Measurements from ENCODE around the gene TMEM209. TPM values are rescaled to one million over a fixed set of nuclear protein-coding genes. Genes with fewer than 3 reads are reported as not detected.
"Not testable (repeated sequence)": the region's sequence is repeated elsewhere in the genome, so short reads cannot be mapped to it uniquely, and the experiment has no call there.

TMEM209 gene
- 10 to 100 TPM in 3 of 4 donors, 1 to 10 TPM in 1; 8.7 to 15.0 (median 12.6) TPM for total RNA-seq

DNA sequence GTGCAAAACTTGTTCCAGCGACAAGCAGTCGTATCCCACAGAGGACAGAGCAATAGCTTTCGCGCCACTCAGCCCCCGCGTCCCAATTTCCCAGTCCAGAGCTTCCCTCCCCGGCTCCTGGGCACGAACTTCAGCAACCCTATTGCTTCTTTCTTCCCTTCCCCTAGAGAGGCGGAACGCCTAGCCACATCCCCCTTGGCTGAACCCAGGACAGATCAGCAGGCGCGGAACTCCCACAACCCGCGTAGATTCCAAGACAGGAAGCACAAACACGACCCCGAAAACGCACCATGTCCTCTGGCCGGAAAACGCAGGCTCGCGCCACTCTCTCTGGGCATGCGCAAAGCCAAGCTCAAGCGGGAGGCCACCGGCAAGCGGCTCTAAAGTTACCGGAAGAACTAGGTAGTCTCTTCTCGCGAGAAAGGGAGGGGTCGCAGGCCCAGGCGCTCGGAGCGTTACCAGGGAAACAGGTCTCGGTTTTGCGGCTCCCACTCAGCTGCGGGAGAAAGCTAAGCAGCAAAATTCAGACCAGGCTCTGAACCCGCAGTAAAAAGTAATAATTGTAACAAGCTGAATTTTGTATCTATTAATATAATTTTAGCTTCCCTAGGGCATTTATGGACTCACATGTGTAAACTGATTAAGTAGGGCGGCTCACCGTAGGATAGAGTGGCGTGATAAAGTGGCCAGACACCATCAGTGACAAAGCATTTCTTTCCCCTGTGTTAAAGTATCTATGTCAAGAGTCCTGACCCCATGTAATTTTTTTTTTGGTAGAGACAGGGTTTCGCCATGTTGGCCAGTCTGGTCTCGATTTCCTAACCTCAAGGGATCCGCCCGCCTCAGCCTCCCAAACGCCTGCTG is at the start of gene TMEM209:
Gene TMEM209, minus strand, starts transcription at position 323 of the 864 bp plus-strand sequence. Its CDS starts 31 bp downstream, at position 292.
- 9% methylated on average over 40 of the region's 44 CpGs for WGBS
- peaks cover 6% of the 10 kb centered on the region for H3K4me1 ChIP-seq
- peak in 2 of 3 donors; percentile 52 to 68 for TF ChIP-seq POLR2AphosphoS5 (IDR thresholded peaks at IDR 0.05)
- TF ChIP-seq, protein P1, sequence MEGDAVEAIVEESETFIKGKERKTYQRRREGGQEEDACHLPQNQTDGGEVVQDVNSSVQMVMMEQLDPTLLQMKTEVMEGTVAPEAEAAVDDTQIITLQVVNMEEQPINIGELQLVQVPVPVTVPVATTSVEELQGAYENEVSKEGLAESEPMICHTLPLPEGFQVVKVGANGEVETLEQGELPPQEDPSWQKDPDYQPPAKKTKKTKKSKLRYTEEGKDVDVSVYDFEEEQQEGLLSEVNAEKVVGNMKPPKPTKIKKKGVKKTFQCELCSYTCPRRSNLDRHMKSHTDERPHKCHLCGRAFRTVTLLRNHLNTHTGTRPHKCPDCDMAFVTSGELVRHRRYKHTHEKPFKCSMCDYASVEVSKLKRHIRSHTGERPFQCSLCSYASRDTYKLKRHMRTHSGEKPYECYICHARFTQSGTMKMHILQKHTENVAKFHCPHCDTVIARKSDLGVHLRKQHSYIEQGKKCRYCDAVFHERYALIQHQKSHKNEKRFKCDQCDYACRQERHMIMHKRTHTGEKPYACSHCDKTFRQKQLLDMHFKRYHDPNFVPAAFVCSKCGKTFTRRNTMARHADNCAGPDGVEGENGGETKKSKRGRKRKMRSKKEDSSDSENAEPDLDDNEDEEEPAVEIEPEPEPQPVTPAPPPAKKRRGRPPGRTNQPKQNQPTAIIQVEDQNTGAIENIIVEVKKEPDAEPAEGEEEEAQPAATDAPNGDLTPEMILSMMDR (IDR thresholded peaks at IDR 0.05) = no peak
- TF ChIP-seq EP300 (IDR thresholded peaks at IDR 0.05) = no peak
- TF ChIP-seq POLR2A (IDR thresholded peaks at IDR 0.05) = peak; percentile 13 to 76

DNA sequence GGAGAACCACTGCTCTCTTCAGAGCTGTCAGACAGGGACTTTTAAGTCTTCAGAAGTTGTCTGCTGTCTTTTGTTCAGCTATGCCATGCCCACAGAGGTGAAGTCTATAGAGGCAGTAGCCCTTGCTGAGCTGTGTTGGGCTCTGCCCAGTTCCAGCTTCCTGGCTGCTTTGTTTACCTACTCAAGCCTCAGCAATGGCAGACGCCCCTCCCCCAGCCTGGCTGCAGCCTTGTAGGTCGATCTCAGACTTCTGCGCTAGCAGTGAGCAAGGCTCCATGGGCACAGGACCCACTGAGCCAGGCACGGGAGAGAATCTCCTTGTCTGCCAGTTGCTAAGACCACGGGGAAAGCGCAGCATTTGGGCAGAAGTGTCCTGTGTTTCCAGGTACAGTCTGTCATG is 49.3 kb upstream of the TMEM209 start:
- Histone ChIP-seq H3K4me3 (no peak overlapping the region), H3K36me3 (no peaks in the 10 kb centered on the region), H3K9me3 (peaks cover 14% of the 10 kb centered on the region), H3K4me1 (no peaks in the 10 kb centered on the region), H3K27ac (no peak overlapping the region), H3K27me3 (no peaks in the 10 kb centered on the region)
- DNase-seq (ENCODE audit: low spot score in 2 of 2) = no peak
- no peak for TF ChIP-seq EP300 (IDR thresholded peaks at IDR 0.05)
- TF ChIP-seq POLR2AphosphoS5 (IDR thresholded peaks at IDR 0.05) = no peak
- no peak for TF ChIP-seq POLR2A (IDR thresholded peaks at IDR 0.05)
- TF ChIP-seq, protein P1 (IDR thresholded peaks at IDR 0.05) = no peak
- 89% methylated on average over 5 of the region's 6 CpGs for WGBS

More for the DNA sequence above, at the start of gene TMEM209:
- Histone ChIP-seq H3K27ac (peak within 1 kb of the TSS; percentile 93), H3K9me3 (no peaks in the 10 kb centered on the region), H3K27me3 (no peaks in the 10 kb centered on the region), H3K36me3 (peaks cover 16% of the 10 kb centered on the region), H3K4me3 (peak within 1 kb of the TSS; percentile 71)
- peak; percentile 97 for DNase-seq (ENCODE audit: low spot score in 2 of 2)

DNA sequence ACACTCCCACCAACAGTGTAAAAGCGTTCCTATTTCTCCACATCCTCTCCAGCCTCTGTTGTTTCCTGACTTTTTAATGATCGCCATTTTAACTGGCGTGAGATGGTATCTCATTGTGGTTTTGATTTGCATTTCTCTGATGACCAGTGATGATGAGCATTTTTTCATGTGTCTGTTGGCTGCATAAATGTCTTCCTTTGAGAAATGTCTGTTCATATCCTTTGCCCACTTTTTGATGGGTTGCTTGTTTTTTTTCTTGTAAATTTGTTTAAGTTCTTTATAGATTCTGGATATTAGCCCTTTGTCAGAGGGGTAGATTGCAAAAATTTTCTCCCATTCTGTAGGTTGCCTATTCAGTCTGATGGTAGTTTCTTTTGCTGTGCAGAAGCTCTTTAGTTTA is 44.4 kb upstream of the TMEM209 start:
- H3K9me3 ChIP-seq; H3K36me3 ChIP-seq; DNase-seq (ENCODE audit: low spot score in 2 of 2); H3K27me3 ChIP-seq; H3K4me1 ChIP-seq; H3K27ac ChIP-seq; H3K4me3 ChIP-seq: not testable (repeated sequence)
- 87% methylated on average over 3 of the region's 3 CpGs for WGBS

DNA sequence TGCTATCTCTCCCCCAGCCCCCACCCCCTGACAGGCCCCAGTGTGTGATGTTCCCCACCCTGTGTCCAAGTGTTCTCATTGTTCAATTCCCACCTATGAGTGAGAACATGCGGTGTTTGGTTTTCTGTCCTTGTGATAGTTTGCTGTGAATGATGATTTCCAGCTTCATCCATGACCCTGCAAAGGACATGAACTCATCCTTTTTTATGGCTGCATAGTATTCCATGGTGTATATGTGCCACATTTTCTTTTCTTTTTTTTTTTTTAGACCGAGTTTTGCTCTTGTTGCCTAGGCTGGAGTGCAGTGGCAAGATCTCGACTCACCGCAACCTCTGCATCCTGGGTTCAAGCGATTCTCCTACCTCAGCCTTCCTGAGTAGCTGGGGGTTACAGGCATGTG is 43.6 kb upstream of the TMEM209 start:
- not testable (repeated sequence) for DNase-seq (ENCODE audit: low spot score in 2 of 2); H3K4me1 ChIP-seq; H3K27ac ChIP-seq; H3K4me3 ChIP-seq; H3K36me3 ChIP-seq; H3K9me3 ChIP-seq; H3K27me3 ChIP-seq
- WGBS = 92% methylated on average over 5 of the region's 5 CpGs

DNA sequence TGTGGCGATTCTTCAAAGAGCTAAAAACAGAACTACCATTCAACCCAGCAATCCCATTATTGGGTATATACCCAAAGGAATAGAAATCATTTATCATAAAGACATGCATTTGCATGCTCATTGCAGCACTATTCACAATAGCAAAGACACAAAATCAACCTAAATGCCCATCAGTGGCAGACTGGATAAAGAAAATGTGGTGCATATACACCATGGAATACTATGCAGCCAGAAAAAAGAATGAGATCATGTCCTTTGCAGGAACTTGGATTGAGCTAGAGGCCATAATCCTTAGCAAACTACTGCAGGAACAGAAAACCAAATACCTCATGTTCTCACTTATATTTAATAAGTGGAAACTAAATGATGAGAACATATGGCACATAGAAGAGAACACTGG is 41.3 kb upstream of the TMEM209 start:
- not testable (repeated sequence) for H3K27me3 ChIP-seq, H3K4me3 ChIP-seq
- WGBS = 100% methylated on average over 1 of the region's 1 CpG

DNA sequence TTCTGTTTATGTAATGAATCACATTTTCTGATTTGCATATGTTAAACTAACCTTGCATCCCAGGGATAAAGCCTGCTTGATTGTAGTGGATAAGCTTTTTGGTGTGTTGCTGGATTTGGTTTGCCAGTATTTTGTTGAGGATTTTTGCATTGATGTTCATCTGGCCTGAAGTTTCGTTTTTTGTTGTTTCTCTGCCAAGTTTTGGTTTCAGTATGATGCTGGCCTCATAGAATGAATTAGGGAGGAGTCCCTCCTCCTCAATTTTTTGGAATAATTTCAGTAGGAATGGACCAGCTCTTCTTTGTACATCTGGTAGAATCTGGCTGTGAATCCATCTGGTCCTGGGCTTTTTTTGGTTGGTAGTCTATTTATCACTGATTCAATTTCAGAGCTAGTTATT is 38.3 kb upstream of the TMEM209 start:
- not testable (repeated sequence) for H3K4me1 ChIP-seq; H3K27ac ChIP-seq; DNase-seq (ENCODE audit: low spot score in 2 of 2); H3K4me3 ChIP-seq; H3K9me3 ChIP-seq; H3K27me3 ChIP-seq; H3K36me3 ChIP-seq
- 17% methylated on average over 1 of the region's 1 CpG for WGBS

More for the DNA sequence above, 41.3 kb upstream of the TMEM209 start:
- DNase-seq (ENCODE audit: low spot score in 2 of 2); H3K36me3 ChIP-seq; H3K9me3 ChIP-seq; H3K4me1 ChIP-seq; H3K27ac ChIP-seq: not testable (repeated sequence)

DNA sequence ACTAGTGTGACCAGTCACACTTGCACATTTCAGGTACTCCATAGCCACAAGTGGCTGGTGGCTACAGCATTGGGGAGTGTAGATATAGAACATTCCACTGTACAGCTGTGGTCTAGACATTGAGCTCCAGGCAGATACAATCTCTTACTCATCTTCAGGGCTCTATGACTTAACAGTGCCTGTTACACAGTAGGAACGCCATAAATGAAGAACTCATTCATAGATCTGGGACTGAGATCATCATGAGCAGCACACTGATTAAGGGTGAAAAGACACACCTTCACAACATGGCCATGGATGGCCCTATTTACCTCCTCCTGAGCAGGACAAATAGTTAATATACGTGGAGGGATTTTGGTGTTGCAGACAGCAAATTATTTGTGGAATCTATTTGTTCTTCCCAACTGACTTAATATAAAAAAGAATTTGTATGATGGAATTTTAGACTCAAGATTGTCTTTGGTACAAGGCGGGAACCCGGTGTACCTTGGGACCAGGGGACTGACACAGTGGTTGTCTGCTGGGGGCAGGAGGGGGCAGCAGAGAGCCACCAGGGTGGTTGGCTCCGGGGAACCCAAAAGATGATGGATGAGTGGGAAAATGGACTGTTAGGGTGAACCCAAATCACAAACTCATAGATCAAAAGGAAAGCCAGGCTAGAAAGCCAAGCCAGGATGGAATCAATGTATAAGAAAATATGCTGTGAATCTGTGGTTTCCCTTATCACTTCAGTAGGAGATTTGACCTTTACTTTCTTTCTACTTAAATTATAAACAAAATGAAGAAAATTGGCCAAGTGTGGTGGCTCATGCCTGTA is 37.2 kb upstream of the TMEM209 start:
- no peaks in the 10 kb centered on the region for H3K36me3 ChIP-seq
- WGBS = 46% methylated on average over 5 of the region's 5 CpGs
- no peaks in the 10 kb centered on the region for H3K27me3 ChIP-seq
- no peak for TF ChIP-seq POLR2A (IDR thresholded peaks at IDR 0.05)
- TF ChIP-seq, protein P1 (IDR thresholded peaks at IDR 0.05) = peak; percentile 58 to 72
- no peaks in the 10 kb centered on the region for H3K9me3 ChIP-seq
- H3K27ac ChIP-seq = no peak overlapping the region
- no peaks in the 10 kb centered on the region for H3K4me1 ChIP-seq
- H3K4me3 ChIP-seq = no peak overlapping the region
- DNase-seq (ENCODE audit: low spot score in 2 of 2) = no peak
